Esophagus mucosa (tissue), 1 donor: ENCODE results near the gene RTN4RL1. TPM values are rescaled to one million over a fixed set of nuclear protein-coding genes. Genes with fewer than 3 reads are reported as not detected.
A peak's percentile ranks its signal among the peaks of the same experiment; 100 is the strongest.
"Not testable (repeated sequence)": the region's sequence is repeated elsewhere in the genome, so short reads cannot be mapped to it uniquely, and the experiment has no call there.

ENCODE experiments used
- ATAC-seq: fragments of 200-7000 bp; cut with Tn5 transposase; one replicate; pipeline ENCODE4 v1.9.1; 2020
- total RNA-seq: library from RNA; stranded (reverse); gene quantifications from one replicate; pipeline ENCODE4 v1.2.4, GENCODE V29; 2023
- donor health status: DM: yes; HTN: yes; CAD: no.

Gene RTN4RL1
- total RNA-seq, 1 donor from 2014 or later: 1.2 TPM

DNA sequence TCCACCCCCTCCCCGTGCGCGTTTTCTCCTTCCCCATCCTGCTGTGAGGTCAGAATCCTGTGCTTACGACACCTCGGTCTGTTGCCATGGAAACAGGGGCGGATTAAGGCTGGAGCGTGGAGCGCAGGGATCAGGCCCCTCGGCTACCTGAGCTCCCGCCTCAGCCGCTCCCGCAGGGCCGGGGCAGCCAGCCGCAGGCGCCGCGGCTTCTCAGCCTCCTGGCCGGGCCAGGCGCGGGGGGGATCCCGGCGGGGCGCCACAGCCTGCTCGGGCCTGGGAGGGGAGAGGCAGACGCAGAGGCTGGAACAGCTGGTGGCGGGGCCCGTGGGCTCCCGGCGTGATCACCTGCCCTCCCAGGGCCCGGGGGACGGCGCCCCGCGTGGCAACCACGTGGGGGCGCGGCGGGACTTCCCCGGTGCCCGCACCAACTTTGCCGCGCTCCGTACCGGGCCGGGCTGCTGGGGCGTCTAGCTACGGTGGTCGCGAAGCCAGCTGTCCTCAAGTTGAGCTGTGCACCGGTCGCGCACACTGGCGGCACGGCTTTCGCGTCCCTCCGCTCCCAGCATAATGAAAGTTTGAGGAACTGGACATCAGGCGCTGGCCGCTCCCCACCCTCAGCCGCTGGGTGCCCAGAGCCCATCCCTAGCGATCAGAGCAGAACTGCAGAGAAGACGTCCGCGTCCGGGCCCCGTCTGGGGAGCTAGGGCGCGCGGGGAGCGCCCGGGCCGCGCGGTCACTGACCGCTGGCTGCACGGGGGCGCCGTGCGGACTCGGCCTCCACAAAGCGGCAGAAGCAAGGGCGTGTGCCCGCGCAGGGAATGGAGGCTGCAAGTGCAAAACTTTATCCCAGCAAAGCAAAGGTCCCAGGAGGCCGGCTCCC lies 1.2 kb downstream of the RTN4RL1 start:
- ATAC-seq: peak; percentile 16

DNA sequence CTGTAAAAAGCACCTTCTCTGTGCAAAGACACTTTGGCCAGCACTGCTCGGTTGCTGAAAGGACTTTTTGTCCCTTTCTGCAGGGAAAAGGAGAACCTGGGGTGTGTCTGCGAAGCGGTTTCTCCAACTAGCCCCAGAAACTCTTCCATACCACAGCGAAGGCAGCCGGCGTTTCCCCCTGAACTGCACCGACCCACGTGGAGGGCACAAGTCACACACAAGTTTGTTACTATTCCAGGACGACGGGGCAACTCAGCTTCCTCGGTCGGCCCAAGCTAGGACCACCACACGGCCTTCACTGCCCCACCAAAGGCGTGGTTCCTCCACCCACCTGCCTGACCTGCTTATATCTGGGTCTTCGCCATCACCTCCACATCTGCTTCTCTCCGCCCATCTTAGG lies 1.9 kb downstream of the RTN4RL1 start:
- no peak for ATAC-seq

DNA sequence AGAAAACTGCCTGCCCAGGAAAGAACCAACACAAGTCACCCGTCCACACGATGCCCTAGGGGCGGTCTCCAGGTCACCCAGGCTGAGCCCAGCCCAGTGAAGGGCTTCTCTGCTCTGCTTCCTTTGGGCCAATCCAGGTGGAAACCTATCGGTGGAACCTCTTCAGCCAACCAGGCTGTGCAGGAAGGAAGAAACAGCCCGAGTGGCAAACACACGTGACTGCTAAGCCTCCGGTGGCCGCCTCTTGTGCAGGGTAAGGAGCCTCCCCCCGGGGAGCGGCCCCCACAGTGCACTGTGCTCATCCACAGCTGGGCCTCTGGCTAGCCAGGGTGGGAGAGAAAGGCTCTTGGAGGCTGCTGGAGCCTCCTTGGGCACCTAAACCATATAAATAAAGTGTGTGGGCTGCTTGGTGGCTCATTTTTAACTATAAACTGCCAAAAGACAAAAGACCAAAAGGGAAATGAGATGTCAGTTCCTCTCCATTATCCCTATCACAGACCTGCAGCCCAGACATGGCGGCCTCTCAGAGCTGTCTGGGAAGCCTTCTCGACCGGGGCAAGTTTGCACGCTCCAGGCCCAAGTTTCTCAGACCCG lies 2.4 kb downstream of the RTN4RL1 start:
- ATAC-seq: no peak

DNA sequence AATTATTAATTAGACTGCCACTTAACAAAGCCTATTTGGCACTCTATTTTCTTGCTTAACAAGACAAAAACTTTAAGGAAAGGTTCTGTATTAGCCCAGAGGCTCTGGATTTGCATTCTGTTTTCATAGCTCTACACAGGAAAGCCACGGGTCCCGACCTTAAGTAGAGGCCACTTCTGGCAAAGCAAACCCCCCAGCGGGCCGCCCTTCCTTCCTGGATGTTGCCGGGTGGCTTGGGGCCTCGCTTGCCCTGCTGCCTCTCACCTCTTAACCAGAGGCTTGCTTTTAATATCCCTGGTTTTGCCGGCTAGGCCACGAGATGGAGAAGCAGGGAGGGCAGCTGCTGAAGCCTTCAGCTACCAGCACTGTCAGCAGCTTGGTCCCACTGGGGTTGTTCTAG lies 4.4 kb downstream of the RTN4RL1 start:
- no peak for ATAC-seq

DNA sequence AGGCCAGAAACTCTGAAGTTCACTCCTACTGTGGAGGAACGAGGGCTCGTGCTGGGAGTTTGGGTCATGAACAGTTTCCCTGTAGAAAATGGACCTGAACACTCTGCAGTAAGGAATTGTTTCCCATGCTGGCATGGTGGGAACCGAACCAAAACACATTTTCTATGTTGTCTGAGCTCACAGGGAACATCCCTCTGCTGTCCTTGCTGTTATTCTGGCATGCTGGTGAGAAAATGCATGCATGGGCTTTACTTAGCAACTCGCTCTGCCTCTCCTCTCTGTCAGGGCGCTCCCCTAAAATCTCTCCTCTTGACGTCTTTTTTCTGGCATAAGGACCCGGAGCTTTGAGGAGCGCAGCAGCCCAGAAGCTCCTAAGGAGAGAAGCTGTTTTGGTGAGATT lies 5.4 kb downstream of the RTN4RL1 start:
- no peak for ATAC-seq

DNA sequence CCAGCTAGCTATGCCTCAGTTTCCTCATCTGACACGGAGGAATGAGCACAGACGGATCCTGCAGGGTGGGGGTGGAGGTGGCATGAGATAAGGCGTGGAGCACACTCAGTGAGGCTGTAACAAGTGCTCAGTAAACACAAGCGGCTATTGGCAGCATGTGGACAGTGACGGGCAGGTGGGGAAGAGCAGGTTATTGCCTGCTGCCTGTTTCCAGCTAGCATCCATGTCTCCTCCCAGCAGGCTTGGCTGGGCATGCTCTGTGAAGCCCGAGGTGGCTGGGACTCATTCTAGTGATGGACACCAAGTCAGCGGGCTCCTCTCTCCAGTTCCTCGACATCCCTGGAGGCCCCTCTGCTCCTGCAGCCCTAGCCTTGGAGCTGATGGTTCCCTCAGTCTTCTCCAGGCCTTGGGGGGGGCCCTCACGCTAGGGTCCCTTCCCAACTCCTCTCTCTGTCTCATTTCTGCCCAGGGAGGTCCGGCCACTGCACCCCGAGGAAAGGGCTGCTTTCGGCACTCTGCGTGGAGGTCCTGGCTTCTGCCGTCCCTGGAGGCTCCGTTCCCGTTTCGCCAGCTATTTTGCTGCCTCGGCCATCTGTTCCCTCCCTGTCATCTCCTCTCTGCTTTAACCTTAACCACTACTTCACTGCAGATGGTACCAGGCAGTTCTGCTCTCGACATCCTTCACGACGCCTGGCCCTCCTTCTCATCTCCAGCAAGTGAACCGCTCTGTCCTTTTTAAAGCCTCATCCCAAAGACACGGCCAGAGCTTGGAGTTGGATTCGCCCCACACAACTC lies 6.2 kb downstream of the RTN4RL1 start:
- ATAC-seq: no peak

DNA sequence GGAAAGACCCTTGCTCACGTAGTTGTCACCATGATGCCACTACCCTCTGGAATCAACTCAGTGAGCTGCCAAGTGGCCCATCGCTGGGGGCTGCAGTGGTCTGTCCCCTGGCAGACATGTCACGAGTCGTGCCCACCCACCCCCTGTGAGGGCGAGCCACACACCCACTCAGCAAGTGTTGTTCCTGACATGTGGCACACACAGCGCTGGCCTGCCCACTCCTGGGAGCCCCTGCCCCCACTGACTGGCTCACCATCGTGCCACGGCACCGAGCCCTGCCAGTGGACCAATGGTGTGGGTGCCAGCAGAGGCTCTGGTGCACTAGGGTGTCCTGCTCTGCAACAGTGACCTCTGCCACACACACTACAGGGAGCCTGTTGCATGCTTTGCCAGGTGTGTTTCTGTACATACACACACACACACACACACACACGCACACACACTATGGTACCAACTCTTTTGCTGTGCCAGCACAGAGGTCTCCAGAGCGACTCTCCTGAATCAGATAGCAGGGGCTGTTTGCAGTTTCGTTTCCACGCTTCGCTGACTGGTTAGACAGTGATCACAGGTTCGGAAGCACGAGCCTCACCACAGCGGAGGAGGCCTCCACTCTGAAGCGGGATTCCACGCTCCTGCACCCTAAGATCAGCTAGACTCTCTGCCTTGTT lies 7.7 kb downstream of the RTN4RL1 start:
- ATAC-seq: peak; percentile 11

DNA sequence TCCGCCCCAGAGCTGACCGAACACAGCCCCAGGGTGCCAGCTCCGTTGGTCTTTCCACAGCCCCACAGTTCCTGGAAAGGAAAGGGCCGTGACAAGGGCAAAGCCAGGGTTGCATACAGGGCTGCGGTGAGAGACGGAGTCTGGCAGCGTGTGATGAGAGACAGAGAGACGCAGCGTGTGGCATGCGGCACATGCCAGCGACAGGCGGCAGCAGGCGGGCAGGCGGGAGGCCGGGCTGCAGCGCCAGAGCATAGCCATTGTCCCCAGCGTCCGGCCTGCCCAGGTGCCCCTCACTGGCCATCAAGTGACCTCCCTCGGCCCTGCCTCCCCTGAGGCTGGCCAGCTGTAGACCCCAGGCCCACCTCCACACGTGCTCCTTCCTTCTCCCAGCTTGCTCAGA lies 8.6 kb downstream of the RTN4RL1 start:
- peak; percentile 10 for ATAC-seq

DNA sequence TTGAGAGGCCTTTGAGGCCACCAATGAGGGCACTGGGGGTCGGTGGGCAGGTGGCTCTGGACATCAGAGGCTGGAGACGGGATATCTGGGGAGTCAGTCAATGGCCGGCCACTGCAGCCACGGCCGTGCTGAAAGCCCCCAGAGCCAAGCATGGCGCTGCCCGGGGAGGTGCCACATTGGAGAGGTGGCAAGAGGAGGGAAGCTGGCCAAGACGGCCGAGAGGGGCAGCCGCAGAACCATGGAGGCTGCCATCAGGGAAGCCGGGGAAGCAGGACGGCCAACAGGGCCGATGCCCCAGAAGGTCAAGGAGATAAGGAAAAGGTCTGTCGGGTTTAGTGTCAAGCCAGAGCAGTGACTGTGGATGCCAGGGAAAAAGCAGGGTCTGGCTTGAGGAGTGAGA lies 9.8 kb downstream of the RTN4RL1 start:
- no peak for ATAC-seq

DNA sequence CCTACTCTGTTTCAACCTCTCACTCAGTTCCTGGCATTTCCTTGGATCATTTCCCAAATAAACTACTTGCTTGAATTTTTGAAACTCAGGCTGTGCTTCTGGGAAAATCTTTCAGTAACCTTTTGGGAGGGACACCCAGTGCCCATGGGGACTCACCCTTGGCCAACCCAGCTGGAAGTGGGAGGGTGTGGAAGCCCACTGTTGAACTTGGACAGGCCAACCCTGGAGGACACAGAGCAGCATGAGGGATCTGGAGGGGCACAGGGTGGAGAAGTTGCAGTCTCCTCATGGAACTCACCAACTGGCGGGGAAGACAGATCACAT lies 11.2 kb downstream of the RTN4RL1 start:
- no peak for ATAC-seq

DNA sequence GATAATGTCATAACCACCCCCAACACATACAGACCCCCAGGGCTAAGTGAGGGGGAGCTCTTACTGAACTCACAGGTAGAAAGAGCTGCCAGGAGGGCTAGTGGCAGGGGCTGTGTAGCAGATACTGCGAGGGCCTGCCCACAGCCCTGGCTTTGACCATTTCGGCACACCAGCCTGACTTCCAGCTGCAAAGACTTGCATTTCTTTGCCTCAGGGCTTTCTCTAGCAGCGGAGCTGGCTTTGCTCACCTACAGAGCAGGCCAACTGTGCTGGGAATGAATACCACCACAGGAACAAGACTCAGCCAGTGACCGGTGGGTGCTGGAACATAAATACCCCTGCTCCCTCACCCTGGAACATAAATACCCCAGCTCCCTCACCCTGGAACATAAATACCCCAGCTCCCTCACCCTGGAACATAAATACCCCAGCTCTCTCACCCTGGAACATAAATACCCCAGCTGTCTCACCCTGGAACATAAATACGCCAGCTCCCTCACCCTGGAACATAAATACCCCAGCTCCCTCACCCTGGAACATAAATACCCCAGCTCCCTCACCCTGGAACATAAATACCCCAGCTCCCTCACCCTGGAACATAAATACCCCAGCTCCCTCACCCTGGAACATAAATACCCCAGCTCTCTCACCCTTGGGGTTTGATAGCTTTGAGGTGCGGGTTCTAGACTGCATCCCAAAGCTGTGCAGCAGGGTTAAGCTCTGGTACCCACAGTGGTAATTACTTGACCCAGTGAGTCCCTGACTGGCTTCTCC lies 11.7 kb downstream of the RTN4RL1 start:
- not testable (repeated sequence) for ATAC-seq

DNA sequence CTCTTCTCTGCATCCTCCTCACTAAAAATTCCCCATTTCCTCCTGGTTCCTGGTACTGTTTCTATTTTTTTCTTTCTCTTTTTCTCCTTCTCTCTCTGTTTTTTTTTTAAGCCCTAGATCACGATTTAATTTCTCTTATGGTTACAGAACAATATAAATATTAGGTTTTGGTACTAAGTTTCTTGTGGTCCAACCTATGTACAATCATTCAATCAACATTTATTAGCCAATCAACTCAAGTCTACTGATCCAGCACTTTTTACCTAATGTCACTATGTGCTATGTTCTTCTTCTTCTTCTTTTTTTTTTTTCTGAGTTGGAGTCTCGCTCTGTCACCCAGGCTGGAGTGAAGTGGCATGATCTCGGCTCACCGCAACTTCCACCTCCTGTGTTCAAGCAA lies 12.6 kb downstream of the RTN4RL1 start:
- no peak for ATAC-seq

DNA sequence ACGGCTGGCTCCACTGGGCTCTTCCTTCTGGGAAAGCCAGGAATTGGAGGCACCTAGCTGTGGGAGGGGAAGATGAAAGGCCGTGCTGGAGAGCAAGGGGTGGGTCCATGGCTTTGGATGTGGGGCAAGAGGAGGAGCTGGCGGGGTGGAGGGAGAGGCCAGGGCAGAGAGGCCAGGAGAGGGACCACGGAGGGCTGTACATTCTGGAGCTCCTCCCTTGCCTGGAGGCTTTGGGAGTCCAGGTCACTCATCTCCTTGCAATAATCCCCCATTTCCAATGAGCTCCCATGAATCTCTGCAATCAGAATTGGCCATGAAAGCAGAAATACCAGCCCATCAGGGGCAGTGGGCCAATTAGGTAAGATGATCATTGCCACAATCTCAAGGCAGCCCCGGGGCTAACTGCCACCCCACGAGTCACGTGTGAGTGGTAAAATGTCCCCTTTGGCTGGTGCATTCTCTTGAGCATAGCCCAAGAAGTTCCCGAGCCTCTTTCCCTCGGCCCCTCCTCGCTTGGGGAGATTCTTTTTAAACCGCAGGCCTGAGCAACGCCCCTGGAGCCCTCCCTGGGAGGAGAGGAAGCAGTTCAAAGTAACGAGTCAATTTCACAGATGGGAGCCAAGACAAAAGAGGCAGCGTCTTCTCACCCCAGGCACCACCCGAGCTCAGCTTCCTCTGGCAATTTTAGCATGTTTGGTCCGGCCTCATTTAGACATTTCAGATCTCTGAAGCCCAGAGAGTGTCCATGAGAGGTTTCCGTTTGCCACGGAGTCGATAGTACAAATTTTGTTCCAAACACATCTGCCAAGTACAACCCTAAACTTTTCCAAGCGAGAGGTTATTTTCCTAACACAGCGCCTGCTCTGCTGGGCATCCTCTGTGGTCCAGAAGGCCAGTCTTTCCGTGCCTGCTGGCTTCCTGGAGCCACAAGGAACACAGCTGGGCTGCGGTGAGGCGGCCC lies 13.4 kb downstream of the RTN4RL1 start:
- ATAC-seq: peak; percentile 50

DNA sequence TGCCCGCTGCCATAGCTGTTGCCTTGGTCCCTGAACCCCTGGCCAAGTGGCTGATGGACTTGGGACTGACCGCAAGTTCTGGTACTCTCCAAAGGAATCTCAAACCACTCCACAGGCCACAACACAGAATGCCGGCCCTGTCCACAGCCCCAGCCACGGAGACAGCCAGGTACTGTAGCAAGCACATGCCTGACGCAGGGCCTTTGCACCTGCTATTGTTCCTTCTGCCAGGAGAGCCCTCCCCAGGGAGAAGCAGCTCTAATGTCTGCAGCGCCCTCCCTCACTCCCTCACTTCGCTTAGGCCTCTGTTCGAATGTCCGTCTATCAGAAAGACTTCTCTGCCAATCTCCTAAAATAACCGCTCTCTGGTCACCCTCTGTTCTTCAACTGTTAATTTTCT lies 15.4 kb downstream of the RTN4RL1 start:
- ATAC-seq: no peak

DNA sequence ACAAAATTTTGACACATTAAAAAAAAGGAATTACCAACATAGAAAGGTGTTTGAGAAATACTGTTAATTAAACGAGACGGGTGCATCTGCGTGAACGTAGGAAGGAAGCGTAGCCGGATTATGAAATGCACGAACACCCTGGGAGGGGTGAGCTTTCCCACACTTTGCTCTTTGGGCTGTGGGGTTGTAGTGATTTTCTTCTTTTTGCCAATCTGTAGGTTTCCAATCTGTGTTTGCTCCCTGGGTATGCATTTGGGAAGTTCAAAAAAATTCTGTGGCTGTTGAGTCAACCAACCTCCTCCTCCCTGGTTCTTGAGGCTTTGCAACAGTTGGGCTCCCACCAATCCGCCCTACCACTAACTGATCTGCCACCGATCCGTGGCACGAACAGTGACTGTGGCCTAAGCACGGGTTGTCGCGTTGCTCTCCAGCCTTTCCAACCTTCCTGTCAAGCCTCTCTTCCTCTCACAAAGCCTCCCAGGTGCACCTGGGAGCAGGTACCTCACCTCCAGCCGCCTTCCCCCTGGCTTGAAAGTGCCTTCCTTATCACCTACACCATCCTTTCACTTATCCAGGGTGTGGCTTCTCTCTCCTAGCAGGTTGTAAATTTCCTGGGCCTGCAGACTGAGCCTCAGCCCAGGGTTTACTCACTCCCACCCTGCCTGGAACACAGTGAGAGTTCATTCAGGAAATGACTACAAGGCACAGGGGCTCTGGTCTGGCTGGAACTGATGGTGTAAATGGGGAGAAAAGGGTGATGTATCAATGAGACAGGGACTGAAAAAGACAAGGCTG lies 16.6 kb downstream of the RTN4RL1 start:
- ATAC-seq: no peak

DNA sequence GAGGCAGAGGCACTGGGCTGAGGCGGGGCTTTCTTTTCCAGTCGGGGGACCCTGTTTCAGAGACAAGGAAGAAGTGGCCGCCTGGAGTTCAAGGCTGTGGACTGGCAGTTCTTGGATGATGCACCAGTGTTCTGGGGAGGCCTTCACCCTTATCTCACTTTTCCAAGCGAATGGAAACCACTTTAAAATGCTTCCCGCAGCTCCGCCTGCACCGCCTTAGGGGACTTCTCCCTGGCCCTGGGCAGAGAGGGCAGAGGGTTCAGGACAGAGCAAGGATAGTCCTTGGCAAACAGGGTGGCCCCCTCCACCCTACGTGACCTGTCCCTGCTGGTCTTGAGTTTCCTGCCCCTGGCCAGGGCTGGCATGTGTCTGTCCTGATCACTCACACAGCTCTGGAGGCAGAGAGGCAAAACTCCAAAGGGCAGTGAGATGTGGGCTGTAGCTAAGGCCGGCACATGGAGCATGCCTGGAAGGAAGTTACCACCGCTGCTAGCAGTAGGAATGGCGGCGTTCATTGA lies 20.6 kb downstream of the RTN4RL1 start:
- no peak for ATAC-seq

DNA sequence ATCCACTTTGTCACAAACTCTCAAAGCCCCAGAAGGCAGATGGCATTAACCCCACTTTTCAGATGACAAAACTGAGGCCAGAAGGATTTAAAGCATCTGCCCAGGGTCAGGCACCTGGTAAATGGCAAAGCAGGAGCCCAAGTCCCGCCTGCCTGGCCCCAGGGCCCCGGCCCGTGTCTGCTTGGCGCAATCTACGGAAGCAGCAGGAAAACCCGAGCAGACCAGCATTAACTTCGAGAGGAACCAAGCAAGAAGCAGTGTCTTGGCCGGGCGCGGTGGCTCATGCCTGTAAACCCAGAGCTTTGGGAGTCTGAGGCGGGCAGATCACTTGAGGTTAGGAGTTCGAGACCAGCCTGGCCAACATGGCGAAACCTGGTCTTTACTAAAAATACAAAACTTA lies 21.6 kb downstream of the RTN4RL1 start:
- no peak for ATAC-seq

DNA sequence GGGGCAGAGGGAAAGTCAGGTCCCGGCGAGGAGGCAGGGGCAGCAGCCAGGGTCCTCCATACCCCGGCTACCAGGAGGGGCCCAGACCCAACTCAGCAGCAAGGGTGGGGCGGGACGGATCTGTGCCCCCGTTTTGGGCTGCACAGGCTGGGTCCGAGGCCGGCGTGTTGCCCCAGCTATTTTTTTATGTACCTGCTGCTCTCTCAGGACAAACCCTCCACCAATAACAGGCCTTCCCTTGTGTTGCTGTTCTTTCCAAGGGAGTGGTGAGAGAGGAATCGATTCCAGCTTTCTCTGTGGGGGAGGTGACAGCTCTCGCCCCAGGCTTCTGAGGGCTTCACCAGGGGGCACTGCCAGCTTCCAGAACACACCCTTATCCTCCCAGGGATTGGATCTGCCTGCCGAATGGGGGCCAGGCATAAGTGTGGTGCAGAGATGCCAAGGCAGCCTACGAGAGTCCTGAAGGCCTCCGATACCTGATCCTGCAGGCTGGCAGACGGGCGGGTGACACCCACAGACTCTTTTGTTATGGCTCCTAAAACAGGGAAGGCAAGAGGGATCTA lies 22.3 kb downstream of the RTN4RL1 start:
- no peak for ATAC-seq

DNA sequence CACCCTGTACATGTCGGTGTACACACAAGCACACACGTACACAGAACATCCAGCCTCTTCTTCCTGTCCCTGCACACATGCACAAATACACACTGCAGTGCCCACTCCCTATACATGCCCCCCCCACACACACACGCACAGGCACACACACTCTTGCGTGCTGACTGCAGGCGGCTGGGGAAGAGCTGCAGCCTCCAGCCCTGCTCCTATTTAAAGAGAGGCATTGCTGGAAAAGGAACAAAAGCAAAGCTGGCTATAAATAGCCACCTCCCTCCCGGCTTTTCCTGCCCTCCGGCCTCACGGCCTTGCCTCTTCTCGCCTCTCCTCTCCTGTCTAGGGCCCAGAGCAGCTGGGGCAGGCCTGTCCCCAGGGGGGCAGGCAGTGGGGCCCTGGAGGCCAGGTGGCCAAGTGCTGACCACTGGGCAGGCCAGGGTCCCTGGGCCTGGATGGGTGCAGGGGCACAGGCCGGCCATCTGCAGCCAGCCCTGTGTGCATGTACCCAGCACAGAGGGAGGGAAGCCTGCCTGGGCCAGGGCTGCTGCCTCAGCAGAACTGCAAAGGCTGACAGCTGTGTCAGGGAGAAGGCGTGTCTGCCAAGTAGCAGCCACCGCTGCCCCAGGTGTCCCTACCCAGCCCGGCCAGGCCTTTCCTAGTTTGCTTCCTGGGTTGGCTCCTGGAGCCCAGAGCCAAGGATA lies 25.4 kb downstream of the RTN4RL1 start:
- ATAC-seq: peak; percentile 79
